Left cardiac atrium (tissue), 4 donors: ENCODE results near the gene ZFP91. TPM values are rescaled to one million over a fixed set of nuclear protein-coding genes. Genes with fewer than 3 reads are reported as not detected.

ENCODE experiments used
- ATAC-seq, 2 donors: fragments of 200-7000 bp; cut with Tn5 transposase; one replicate each; pipeline ENCODE4 v1.9.1; 2020; ENCODE audit warnings: mild to moderate bottlenecking in 2 of 2, moderate library complexity in 2 of 2
- DNase-seq: peaks from one replicate; pipeline ENCODE4 v3.0.0-alpha.2; 2020
- intact Hi-C, 2 donors: fragments of 100-400 bp; cut with DNase I; formaldehyde crosslinking; loops; one replicate each; pipeline versions ENCODE4 v1.14.1 to v1.15.1; 2022 to 2023
- total RNA-seq, 2 donors: library from RNA; stranded (reverse); fragmentation: NEBNext Ultra II Directional; extraction: Animal tissue kit (Norgen Biotek cat#: 25700); gene quantifications; one replicate each; pipeline ENCODE4 v1.2.1, GENCODE V29; 2021
- donor health status: DM: no; HTN: yes; CAD: no.
- donor health status: DM: no; HTN: yes; CAD: no; lungs with severe emphysema.
- donor health status: DM: yes; HTN: yes; CAD: no.
- donor health status: Dilated cardiomyopathy.

Gene ZFP91
- total RNA-seq, 2 donors from 2014 or later: 49.8 to 58.6 TPM

- DNase-seq (no peak), ATAC-seq (no peak)
- intact Hi-C loops: no loop called here
Observed at GRCh38 chr11:58647866-58648265, 69.0 kb downstream of the ZFP91 start.

GRCh38 chr11:58649623-58650022 is 70.8 kb downstream of the ZFP91 start:
- ATAC-seq: no peak
- intact Hi-C loops: loop anchor here in 1 of 2 donors (5.0 kb wide), 1 partner anchor 138 kb away; no protein-coding TSS in a partner anchor

GRCh38 chr11:58650496-58650895 is 71.6 kb downstream of the ZFP91 start:
- ATAC-seq (no peak), DNase-seq (no peak)
- intact Hi-C loops: loop anchor here in 1 of 2 donors (5.0 kb wide), 1 partner anchor 137 kb away; no protein-coding TSS in a partner anchor

More at GRCh38 chr11:58649623-58650022, 70.8 kb downstream of the ZFP91 start:
- DNase-seq: no peak

- peak in 1 of 2 donors; percentile 50 for ATAC-seq
- no peak for DNase-seq
- intact Hi-C loops: loop anchor here in 1 of 2 donors (5.0 kb wide), 1 partner anchor 134 kb away; no protein-coding TSS in a partner anchor
Observed at GRCh38 chr11:58652726-58653280, 73.9 kb downstream of the ZFP91 start.

GRCh38 chr11:58654079-58654907 is 75.4 kb downstream of the ZFP91 start:
- intact Hi-C loops: loop anchor here in 1 of 2 donors (5.0 kb wide), 1 partner anchor 133 kb away; no protein-coding TSS in a partner anchor
- peak; percentile 95 to 96 for ATAC-seq
- peak; percentile 86 for DNase-seq

GRCh38 chr11:58654908-58655296 is 76.0 kb downstream of the ZFP91 start:
- no peak for ATAC-seq
- intact Hi-C loops: loop anchor here in 1 of 2 donors (5.0 kb wide), 1 partner anchor 132 kb away; no protein-coding TSS in a partner anchor
- no peak for DNase-seq

- intact Hi-C loops: no loop called here
- no peak for DNase-seq
- no peak for ATAC-seq
Observed at GRCh38 chr11:58656348-58656747, 77.5 kb downstream of the ZFP91 start.

- no peak for DNase-seq
- intact Hi-C loops: no loop called here
- ATAC-seq: no peak
Observed at GRCh38 chr11:58658623-58659022, 79.8 kb downstream of the ZFP91 start.

GRCh38 chr11:58659404-58659803 is 80.5 kb downstream of the ZFP91 start:
- intact Hi-C loops: no loop called here
- ATAC-seq (no peak), DNase-seq (no peak)

- ATAC-seq (no peak), DNase-seq (no peak)
- intact Hi-C loops: no loop called here
Observed at GRCh38 chr11:58659910-58660570, 81.2 kb downstream of the ZFP91 start.

Other genes starting within 250 kb of the ZFP91 start
- not detected for gene OR5B17, start 220.0 kb upstream of the ZFP91 start, total RNA-seq
- not detected for gene OR5B3, start 172.2 kb upstream of the ZFP91 start, total RNA-seq
- not detected for gene OR5B2, start 150.9 kb upstream of the ZFP91 start, total RNA-seq
- gene OR5B12, start 136.8 kb upstream of the ZFP91 start, total RNA-seq: not detected
- not detected for gene OR5B21, start 71.0 kb upstream of the ZFP91 start, total RNA-seq
- 1 to 10 TPM; 5.0 to 6.0 TPM for gene LPXN, start 3.2 kb upstream of the ZFP91 start, total RNA-seq
- 1 to 10 TPM; 1.2 to 1.5 TPM for gene CNTF, start 43.6 kb downstream of the ZFP91 start, total RNA-seq
- gene GLYAT, start 152.9 kb downstream of the ZFP91 start, total RNA-seq: 1 to 10 TPM; 1.2 to 8.2 TPM